Activated naive CD4-positive, alpha-beta T cell treated with anti-CD3 and anti-CD28 coated beads, Interleukin-2, amount 50 U/mL, for 72 hours (primary cell): ENCODE data around the gene EP400. TPM values are rescaled to one million over a fixed set of nuclear protein-coding genes. Genes with fewer than 3 reads are reported as not detected.
"Not testable (repeated sequence)": the region's sequence is repeated elsewhere in the genome, so short reads cannot be mapped to it uniquely, and the experiment has no call there.

ENCODE experiments used
- ATAC-seq, 2 donors: fragments of 150-1000 bp; cut with Tn5 transposase; 2 replicates each; pipeline ENCODE4 v1.10.0; 2021; ENCODE audit warnings: mild to moderate bottlenecking in 2 of 2, moderate library complexity in 2 of 2
- DNase-seq, 2 donors: peaks; one replicate each; pipeline ENCODE4 v3.0.0; 2021 to 2022; ENCODE audit warnings: low spot score in 2 of 2
- H3K27ac Mint-ChIP-seq, 2 donors: one replicate each; pipeline ENCODE4 v1.8.0; 2022; ENCODE audit warnings: mild to moderate bottlenecking in 2 of 2, mixed read lengths in 2 of 2
- H3K36me3 Mint-ChIP-seq, 2 donors: one replicate each; pipeline ENCODE4 v1.8.0; 2022; ENCODE audit warnings: mixed read lengths in 2 of 2
- H3K9me3 Mint-ChIP-seq, 2 donors: one replicate each; pipeline ENCODE4 v1.8.0; 2022; ENCODE audit warnings: mixed read lengths in 2 of 2
- total RNA-seq, 2 donors: library from RNA; stranded (reverse); gene quantifications; one replicate each; pipeline ENCODE4 v1.2.3, GENCODE V29; 2022

Gene EP400
- total RNA-seq, 2 donors from 2014 or later = 55.6 to 57.4 TPM

DNA sequence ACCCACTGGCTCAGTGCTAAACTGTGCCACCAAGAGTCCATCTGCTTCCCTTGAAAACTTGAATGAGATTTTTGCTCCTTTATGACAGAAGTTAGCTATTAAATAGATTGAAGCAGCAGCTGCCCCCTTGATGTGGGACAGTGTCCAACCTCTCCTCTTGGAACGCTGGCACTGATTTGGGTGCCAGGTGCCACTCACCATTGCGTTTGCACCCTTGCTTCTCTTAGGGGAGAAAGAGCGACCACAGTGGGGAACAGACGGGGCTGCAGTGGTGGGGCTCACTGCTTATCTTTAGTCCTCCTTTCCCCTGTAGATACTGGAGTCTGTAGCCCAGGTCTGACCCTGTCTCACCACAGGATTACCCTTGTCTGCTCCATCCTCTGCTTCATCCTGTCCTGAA lies 9.4 kb downstream of the EP400 start:
- peaks cover 0 to 7% of the 10 kb centered on the region in 2 donors for H3K36me3 Mint-ChIP-seq
- no peaks in the 10 kb centered on the region for H3K9me3 Mint-ChIP-seq
- peak overlapping the region; percentile 28 to 86 for H3K27ac Mint-ChIP-seq
- DNase-seq (no peak), ATAC-seq (no peak)

DNA sequence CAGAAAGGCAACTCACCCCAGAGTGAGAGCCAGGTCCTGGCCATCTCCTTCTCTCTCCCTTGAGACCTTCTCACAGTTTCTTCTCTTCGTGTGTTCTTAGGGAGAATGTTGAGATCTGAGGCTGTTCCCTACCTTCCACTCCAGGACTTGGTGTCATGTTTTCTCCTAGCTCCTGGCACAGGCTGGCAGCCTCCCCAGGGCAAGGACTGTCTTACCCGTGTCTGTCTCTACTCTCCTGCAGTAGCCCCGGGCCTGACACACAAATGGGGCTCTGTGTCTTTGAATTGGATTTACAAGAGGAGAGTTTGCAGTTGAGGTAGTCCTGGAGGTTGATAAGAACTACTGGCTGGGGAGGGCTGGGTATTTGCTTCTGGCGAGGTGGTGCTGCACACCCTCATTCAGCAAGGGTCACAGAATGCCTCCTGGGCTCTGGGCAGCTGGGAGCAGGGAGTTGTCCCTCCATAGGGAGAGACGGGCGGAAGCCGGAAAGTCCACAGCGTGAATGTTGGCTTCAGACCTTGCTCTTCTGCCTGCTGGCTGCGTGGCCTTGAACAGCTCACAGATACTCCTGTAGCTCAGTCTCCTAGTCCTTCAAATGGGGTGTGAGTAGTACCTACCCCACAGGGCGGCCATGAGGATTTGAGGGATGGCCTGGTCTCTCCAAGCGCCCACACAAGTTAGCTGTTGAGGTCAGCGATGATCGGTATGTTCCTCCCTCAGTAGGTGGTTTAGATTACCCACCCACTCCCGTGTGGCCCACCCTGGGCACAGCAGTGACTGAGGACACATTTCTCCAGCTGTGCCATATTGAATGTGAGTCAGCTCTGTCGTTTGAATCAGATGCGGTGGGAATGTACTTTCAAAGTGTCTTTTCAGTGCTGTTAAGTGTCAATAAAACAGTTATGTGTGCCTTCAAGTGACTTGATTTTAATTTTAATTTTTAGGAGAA lies 10.2 kb downstream of the EP400 start:
- DNase-seq (no peak), ATAC-seq (peak in 1 of 2 donors; percentile 16)
- Mint-ChIP-seq H3K9me3 (no peaks in the 10 kb centered on the region), H3K27ac (peak overlapping the region; percentile 28 to 86), H3K36me3 (peaks cover 4 to 7% of the 10 kb centered on the region in 2 donors)

DNA sequence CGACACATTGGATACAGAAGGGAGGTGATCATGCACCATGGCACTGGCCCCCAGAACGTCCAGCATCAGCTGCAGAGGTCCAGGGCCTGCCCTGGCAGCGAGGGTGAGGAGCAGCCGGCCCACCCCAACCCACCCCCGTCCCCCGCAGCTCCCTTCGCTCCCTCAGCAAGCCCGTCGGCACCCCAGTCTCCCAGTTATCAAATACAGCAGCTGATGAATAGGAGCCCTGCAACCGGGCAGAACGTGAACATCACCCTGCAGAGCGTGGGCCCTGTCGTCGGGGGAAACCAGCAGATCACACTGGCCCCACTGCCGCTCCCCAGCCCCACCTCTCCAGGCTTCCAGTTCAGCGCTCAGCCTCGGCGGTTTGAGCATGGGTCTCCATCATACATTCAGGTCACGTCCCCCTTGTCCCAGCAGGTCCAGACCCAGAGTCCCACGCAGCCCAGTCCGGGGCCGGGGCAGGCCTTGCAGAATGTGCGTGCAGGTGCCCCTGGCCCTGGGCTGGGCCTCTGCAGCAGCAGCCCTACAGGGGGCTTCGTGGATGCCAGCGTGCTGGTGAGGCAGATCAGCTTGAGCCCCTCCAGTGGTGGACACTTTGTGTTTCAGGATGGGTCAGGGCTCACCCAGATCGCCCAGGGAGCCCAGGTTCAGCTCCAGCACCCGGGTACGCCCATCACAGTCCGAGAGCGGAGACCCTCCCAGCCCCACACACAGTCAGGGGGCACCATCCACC lies 11.0 kb downstream of the EP400 start:
- not testable (repeated sequence) for DNase-seq, H3K36me3 Mint-ChIP-seq, H3K9me3 Mint-ChIP-seq, ATAC-seq
- H3K27ac Mint-ChIP-seq = peak overlapping the region in 1 of 2 donors; percentile 65

DNA sequence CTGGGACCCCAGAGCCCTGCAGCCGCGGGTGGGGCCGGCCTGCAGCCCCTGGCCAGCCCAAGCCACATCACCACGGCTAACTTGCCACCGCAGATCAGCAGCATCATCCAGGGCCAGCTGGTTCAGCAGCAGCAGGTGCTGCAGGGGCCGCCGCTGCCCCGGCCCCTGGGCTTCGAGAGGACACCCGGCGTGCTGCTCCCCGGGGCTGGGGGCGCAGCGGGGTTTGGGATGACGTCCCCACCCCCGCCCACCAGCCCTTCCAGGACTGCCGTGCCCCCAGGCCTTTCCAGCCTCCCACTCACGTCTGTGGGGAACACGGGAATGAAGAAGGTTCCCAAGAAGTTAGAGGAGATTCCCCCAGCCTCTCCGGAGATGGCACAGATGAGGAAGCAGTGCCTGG lies 11.6 kb downstream of the EP400 start:
- H3K9me3 Mint-ChIP-seq, ATAC-seq, H3K36me3 Mint-ChIP-seq: not testable (repeated sequence)
- peak in 1 of 2 donors; percentile 1 for DNase-seq
- peak overlapping the region in 1 of 2 donors; percentile 78 for H3K27ac Mint-ChIP-seq

DNA sequence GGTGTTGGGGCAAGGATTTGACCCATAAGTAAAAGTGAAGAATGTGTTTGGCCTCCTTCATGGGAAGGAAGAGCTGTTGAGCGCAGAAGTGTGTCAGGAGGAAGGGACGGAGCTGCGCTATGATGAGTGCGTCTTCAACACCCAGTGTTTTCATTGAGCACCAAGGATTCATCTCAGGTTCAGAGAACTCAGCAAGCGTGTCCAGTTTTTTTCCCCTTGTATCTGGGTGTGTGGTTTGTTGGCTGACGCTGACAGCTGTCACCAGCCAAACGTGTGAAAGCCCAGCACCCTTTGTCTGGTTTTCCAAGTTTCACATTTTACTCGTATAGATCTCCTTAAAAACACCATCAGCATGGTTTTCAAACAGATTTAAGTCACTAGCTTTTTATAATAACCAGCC lies 12.3 kb downstream of the EP400 start:
- ATAC-seq (no peak), DNase-seq (no peak)
- H3K9me3 Mint-ChIP-seq = no peaks in the 10 kb centered on the region
- peaks cover 6 to 7% of the 10 kb centered on the region in 2 donors for H3K36me3 Mint-ChIP-seq
- H3K27ac Mint-ChIP-seq = peak overlapping the region; percentile 3 to 78

DNA sequence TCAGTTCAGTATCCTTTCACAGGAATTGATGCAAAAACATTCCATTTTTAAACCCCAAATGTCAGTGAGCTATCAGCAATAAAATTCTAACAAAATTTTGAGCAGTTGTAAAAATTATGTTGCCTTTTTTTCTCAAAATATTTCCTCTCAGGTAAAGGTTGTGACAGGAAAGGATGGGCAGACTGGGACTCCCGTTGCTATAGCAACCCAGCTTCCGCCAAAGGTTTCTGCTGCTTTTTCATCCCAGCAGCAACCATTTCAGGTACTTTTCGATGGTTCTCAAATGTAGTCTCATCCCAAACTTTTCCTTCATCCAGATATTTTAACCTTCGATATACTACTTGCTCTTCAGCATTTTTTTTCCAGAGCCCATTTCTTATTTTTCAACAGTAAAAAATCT lies 13.6 kb downstream of the EP400 start:
- Mint-ChIP-seq H3K27ac (peak overlapping the region in 1 of 2 donors; percentile 88), H3K9me3 (no peaks in the 10 kb centered on the region), H3K36me3 (peaks cover 6 to 7% of the 10 kb centered on the region in 2 donors)
- no peak for DNase-seq
- no peak for ATAC-seq

DNA sequence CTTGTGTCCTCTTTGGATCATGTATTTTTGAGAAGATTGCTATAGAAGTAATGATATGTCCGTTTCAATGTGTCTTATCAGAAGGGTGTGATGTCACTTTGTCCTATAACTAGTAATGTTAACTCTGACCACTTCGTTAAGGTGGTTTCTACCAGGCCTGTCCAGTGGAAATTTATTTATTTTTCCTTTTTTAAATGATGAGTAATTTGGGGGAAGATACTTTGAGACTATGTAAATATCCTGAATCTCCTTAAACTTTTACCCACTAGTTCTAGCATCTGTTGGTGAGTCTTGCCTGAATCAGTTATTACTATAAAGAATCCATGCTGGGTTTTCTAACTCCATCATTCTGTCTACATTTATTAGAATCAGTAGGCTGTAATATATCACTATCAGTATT lies 15.3 kb downstream of the EP400 start:
- no peak overlapping the region for H3K27ac Mint-ChIP-seq
- H3K9me3 Mint-ChIP-seq = no peaks in the 10 kb centered on the region

DNA sequence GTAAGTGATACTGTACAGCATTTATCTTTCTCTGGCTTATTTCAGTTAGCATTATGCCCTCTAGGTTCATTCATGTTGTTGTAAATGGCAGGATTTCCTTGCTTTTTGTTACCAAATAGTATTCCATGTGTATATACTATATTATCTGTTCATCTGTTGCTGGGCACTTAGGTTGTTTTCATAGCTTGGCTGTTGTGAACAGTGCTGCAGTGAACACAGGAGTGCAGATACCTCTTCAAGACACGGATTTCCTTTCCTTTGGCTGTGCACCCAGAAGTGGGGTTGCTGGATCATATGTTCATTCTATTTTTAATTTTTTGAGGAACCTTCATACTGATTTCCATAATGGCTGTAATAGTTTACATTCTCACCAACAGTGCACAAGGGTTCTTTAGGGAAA lies 21.5 kb downstream of the EP400 start:
- Mint-ChIP-seq H3K27ac (no peak overlapping the region), H3K36me3 (no peaks in the 10 kb centered on the region)

More for the DNA sequence above, 15.3 kb downstream of the EP400 start:
- H3K36me3 Mint-ChIP-seq = peaks cover 6 to 7% of the 10 kb centered on the region in 2 donors
- no peak for DNase-seq
- ATAC-seq = no peak

DNA sequence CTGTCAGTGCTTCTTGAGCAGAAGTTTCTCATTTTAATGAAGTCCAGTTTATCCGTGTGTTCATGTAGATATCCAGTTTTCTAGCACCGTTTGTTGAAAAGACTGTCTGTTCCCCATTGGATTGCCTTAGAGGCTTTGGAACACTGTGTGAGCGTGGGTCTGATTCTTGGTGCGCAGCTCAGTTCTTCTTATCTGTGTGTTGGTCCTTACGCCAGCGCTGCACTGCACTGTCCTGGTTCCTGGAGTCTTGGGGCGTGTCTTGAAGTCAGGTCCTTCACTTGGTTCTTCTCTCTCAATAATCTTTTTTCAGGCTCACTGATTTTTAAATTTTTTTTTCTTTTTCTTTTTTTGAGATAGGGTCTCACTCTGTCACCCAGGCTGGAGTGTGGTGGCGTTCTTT lies 25.5 kb downstream of the EP400 start:
- ATAC-seq (no peak), DNase-seq (no peak)
- no peaks in the 10 kb centered on the region for H3K9me3 Mint-ChIP-seq
- no peak overlapping the region for H3K27ac Mint-ChIP-seq
- no peaks in the 10 kb centered on the region for H3K36me3 Mint-ChIP-seq

More for the DNA sequence above, 21.5 kb downstream of the EP400 start:
- DNase-seq (no peak), ATAC-seq (no peak)
- no peaks in the 10 kb centered on the region for H3K9me3 Mint-ChIP-seq

DNA sequence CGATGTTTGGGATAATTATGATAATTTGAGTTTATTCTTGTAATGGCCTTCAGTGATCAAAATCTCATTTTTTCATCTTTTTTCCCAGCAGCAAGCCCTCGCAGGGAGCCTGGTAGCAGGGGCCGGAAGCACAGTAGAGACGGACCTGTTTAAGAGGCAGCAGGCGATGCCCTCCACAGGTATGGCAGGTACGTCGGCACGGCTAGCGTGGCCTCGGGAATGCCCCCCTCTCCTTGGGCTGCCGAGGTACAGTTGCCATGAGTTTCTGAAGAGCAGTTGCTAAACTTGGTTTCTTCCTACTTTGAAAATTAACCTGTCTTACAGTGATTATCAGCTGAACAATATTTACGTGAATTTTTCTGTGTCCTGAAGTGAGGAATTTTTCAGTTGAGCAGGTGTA lies 29.9 kb downstream of the EP400 start:
- H3K36me3 Mint-ChIP-seq = peaks cover 0 to 6% of the 10 kb centered on the region in 2 donors
- no peak for DNase-seq
- ATAC-seq = no peak
- peak overlapping the region in 1 of 2 donors; percentile 44 for H3K27ac Mint-ChIP-seq
- H3K9me3 Mint-ChIP-seq = no peaks in the 10 kb centered on the region

DNA sequence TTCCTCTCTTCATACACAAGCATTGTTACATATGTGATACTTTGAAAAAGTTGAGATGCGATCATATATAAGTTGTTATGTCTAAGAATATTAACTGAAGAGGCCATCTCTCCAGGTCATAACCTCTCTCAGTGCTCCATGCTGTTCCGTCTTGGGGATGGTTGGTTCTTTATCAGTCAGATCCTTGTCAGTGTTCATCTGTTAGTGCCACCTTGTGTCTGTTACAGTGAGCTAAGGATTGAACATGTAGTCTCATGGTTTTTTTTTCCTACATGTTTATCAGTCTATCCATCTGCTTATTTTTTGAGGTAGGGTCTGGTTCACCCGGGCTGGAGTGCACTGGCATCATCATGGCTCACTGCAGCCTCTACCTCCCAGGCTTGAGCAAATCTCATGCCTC lies 30.5 kb downstream of the EP400 start:
- Mint-ChIP-seq H3K9me3 (no peaks in the 10 kb centered on the region), H3K36me3 (peaks cover 0 to 6% of the 10 kb centered on the region in 2 donors), H3K27ac (no peak overlapping the region)
- no peak for ATAC-seq
- no peak for DNase-seq

DNA sequence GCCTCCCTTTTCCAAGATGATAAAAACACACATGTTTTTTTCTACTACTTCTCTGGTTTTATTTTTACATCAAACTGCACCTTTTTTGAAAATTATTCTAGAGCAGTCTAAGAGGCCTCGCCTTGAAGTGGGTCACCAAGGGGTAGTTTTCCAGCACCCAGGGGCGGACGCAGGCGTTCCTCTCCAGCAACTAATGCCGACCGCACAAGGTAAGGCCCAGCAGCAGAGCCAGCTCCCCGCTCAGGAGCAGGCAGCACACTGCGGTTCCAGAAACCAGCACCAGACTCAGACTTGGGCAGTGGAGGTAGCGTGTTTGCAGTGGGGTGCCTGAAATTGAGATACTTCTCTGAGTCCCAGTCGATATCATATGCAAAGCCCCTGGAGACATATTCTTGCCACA lies 31.6 kb downstream of the EP400 start:
- H3K9me3 Mint-ChIP-seq = no peaks in the 10 kb centered on the region
- peak overlapping the region in 1 of 2 donors; percentile 58 for H3K27ac Mint-ChIP-seq
- DNase-seq (no peak), ATAC-seq (no peak)
- peaks cover under 1 to 7% of the 10 kb centered on the region in 2 donors for H3K36me3 Mint-ChIP-seq

DNA sequence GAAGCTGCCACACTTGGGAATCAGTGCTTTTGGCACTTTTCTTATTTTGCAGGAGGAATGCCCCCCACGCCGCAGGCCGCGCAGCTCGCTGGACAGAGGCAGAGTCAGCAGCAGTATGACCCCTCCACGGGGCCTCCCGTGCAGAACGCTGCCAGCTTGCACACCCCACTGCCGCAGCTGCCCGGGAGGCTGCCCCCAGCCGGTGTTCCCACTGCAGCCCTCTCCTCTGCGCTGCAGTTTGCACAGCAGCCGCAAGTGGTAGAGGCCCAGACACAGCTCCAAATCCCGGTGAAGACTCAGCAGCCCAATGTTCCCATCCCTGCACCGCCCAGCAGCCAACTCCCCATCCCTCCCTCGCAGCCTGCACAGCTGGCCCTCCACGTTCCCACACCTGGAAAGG lies 32.3 kb downstream of the EP400 start:
- H3K36me3 Mint-ChIP-seq = peaks cover 6 to 11% of the 10 kb centered on the region in 2 donors

DNA sequence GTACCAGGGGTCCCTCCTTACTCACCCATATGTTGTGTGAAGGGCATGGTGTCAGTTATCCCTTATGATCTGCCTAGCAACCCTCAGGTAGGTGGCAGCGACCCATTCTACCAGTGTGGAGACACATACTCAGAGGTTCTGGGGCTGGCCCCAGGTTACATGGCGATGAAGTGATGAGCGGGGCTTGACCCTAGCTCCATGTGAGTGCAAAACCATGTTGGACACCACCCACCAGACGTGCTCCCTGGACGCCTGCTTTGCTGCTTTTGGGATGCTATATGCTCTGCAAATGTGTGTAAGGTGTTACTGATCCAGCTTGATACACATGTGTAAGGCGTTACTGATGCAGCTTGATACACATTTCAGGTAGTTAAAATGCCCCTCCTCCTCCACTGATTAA lies 33.3 kb downstream of the EP400 start:
- H3K9me3 Mint-ChIP-seq = no peaks in the 10 kb centered on the region
- ATAC-seq = no peak
- DNase-seq = no peak
- H3K36me3 Mint-ChIP-seq = peaks cover 11 to 12% of the 10 kb centered on the region in 2 donors
- no peak overlapping the region for H3K27ac Mint-ChIP-seq

More for the DNA sequence above, 32.3 kb downstream of the EP400 start:
- ATAC-seq (no peak), DNase-seq (no peak)
- H3K9me3 Mint-ChIP-seq = no peaks in the 10 kb centered on the region
- H3K27ac Mint-ChIP-seq = peak overlapping the region; percentile 14 to 58

DNA sequence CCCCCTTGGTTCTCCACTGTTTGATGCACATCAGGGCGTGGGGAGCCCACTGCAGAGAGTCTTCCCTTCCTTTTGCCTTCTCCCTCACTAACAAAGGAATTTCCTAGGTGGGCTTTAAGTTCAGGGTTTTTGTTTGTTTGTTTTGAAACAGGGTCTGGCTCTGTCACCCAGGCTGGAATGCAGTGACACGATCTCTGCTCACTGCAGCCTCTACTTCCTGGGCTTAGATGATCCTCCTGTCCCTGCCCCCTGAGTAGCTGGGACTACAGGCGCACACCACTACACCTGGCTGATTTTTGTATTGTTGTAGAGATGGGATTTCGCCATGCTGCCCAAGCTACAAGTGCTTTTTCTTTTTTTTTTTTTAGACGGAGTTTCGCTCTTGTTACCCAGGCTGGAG lies 33.8 kb downstream of the EP400 start:
- Mint-ChIP-seq H3K27ac (no peak overlapping the region), H3K36me3 (peaks cover 11 to 12% of the 10 kb centered on the region in 2 donors), H3K9me3 (no peaks in the 10 kb centered on the region)
- ATAC-seq (no peak), DNase-seq (no peak)

DNA sequence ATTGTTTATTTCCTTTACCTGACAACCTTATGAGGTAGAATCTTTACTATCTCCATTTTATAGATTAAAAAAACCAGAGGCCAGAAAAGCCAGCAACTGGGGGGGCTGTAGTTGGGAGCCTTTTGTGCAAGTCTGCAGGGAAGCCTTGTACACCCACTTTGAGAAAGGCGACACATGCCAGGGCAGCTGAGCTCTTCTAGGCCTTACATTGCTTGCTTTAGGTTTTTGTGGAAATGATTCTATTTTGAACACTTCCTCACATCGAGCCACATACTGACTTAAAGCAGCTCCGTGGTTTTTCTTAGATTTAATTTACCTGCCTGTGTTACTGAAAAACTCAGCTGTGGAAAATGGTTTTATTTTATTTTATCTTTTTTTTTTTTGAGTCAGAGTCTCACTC lies 34.6 kb downstream of the EP400 start:
- ATAC-seq = no peak
- H3K27ac Mint-ChIP-seq = no peak overlapping the region
- H3K9me3 Mint-ChIP-seq = no peaks in the 10 kb centered on the region
- peaks cover 14% of the 10 kb centered on the region in 2 donors for H3K36me3 Mint-ChIP-seq
- no peak for DNase-seq

DNA sequence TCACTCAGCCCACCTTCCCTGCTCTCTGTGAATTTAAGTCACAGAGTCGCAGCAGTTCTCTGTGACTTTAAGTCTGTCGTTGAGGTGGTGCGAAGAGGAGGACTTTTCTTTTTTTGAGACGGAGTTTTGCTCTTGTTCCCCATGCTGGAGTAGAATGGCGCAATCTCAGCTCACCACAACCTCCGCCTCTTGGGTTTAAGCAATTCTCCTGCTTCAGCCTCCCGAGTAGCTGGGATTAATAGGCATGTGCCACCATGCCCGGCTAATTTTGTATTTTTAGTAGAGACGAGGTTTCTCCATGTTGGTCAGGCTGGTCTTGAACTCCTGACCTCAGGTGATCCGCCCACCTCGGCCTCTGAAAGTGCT lies 35.8 kb downstream of the EP400 start:
- H3K36me3 Mint-ChIP-seq = peaks cover 23 to 25% of the 10 kb centered on the region in 2 donors
- DNase-seq, H3K27ac Mint-ChIP-seq, ATAC-seq, H3K9me3 Mint-ChIP-seq: not testable (repeated sequence)
